K562 (cell line): ENCODE results near the gene ATXN1. TPM values are rescaled to one million over a fixed set of nuclear protein-coding genes. Genes with fewer than 3 reads are reported as not detected.

Experiments used
- ATAC-seq: fragments of 200-7000 bp; cut with Tn5 transposase; 3 replicates; pipeline ENCODE4 v1.9.1; 2020; ENCODE audit warnings: moderate library complexity
- BruUV-seq: library from RNA; stranded (reverse); fragments of 400-500 nt; replicated peaks from 2 replicates; lab custom pipeline; 2021; lab: Mats Ljungman, UMichigan
- CTCF ChIA-PET: fragments of 300-600 bp; formaldehyde crosslinking; extraction: SDS; loops from one replicate; lab custom pipeline; 2021; ENCODE audit warnings: low intra/inter-chr PET ratio; lab: Yijun Ruan, JAX
- POLR2A ChIA-PET: fragments of 300-600, 350-650 bp; sonication (Branson Sonifier 250); formaldehyde crosslinking; extraction: SDS; loops from one replicate; lab custom pipeline; 2021; ENCODE audit warnings: antibody characterized with exemption, inconsistent platforms; lab: Yijun Ruan, JAX
- DNase-seq, 4 experiments: peaks; one replicate each; pipeline versions ENCODE4 v3.0.0 to v3.0.0-alpha.2; 2011 to 2018; ENCODE audit warnings: low spot score in 3 of 4, mixed read lengths in 3 of 4; ENCODE audit errors: extremely low read depth in 1 of 4
- FAIRE-seq: peaks from 2 replicates; lab custom pipeline; 2011; peaks lifted over from hg19 to GRCh38; lab: Jason Lieb, UNC
- H2AFZ ChIP-seq: 2 replicates; pipeline ENCODE4 v1.6.0; 2011; ENCODE audit warnings: low read depth, low read length, control low read depth, inconsistent platforms
- H3K27ac ChIP-seq: fragments of 200-600 bp; 3 replicates; pipeline ENCODE4 v1.8.0; 2011; ENCODE audit warnings: low read depth, mild to moderate bottlenecking, control low read depth, inconsistent platforms, low read length, moderate library complexity, mixed read lengths; ENCODE audit errors: extremely low read depth
- H3K27me3 ChIP-seq, 2 experiments: fragments of 300-600 bp in 1 of 2; 2 replicates in 1 of 2; 3 replicates in 1 of 2; pipeline versions ENCODE4 v1.6.0 to v1.8.0; 2011; ENCODE audit warnings: inconsistent platforms in 2 of 2, low read length in 2 of 2, mild to moderate bottlenecking in 1 of 2, mixed read lengths in 1 of 2, moderate library complexity in 1 of 2; ENCODE audit not compliant: control insufficient read depth in 2 of 2, insufficient read depth in 2 of 2
- H3K36me3 ChIP-seq: fragments of 300-600 bp; 3 replicates; pipeline ENCODE4 v1.8.0; 2011; ENCODE audit warnings: mild to moderate bottlenecking, low read length, inconsistent platforms; ENCODE audit not compliant: control insufficient read depth, insufficient read depth
- H3K4me1 ChIP-seq, 2 experiments: fragments of 200-600 bp in 1 of 2; replicated peaks in 1 of 2; 2 replicates in 1 of 2; 3 replicates in 1 of 2; pipeline versions ENCODE4 v1.5.1 to v1.8.0; 2011; ENCODE audit warnings: inconsistent platforms in 2 of 2, low read length in 2 of 2, mild to moderate bottlenecking in 1 of 2, mixed read lengths in 1 of 2, moderate library complexity in 1 of 2; ENCODE audit not compliant: control insufficient read depth in 2 of 2, insufficient read depth in 2 of 2
- H3K4me2 ChIP-seq: 2 replicates; pipeline ENCODE4 v1.6.1; 2011; ENCODE audit warnings: low read length, control low read depth, inconsistent platforms, mixed read lengths; ENCODE audit not compliant: insufficient read depth
- H3K4me3 ChIP-seq: fragments of 200-600 bp; sonication (generic), shearing (Covaris generic); 2 replicates; pipeline ENCODE4 v1.5.1; 2016; ENCODE audit warnings: control low read depth, inconsistent platforms
- H3K79me2 ChIP-seq: fragments of 200-600 bp; 3 replicates; pipeline ENCODE4 v1.8.0; 2011; ENCODE audit warnings: low read length, inconsistent platforms; ENCODE audit not compliant: control insufficient read depth, insufficient read depth
- H3K9ac ChIP-seq, 2 experiments: 2 replicates each; pipeline versions ENCODE4 v1.6.0 to v1.6.1; 2011; ENCODE audit warnings: low read depth in 2 of 2, low read length in 2 of 2, control low read depth in 1 of 2, inconsistent platforms in 1 of 2, mild to moderate bottlenecking in 1 of 2, mixed read lengths in 1 of 2; ENCODE audit not compliant: insufficient read depth in 1 of 2
- H3K9me1 ChIP-seq: one replicate; pipeline ENCODE4 v1.6.0; 2011; ENCODE audit warnings: inconsistent platforms, mild to moderate bottlenecking, low read length, moderate library complexity; ENCODE audit not compliant: control insufficient read depth, insufficient read depth
- H3K9me3 ChIP-seq: replicated peaks from 2 replicates; pipeline ENCODE4 v1.5.1; 2011; ENCODE audit warnings: low read depth, low read length, inconsistent platforms; ENCODE audit not compliant: control insufficient read depth, insufficient read depth
- H4K20me1 ChIP-seq: replicated peaks from 2 replicates; pipeline ENCODE4 v1.6.1; 2011; ENCODE audit warnings: low read length, inconsistent platforms, mixed read lengths; ENCODE audit not compliant: control insufficient read depth, insufficient read depth
- CREB3L1 ChIP-seq: fragments of 450-650 bp; IDR thresholded peaks from 2 replicates; pipeline ENCODE4 v1.6.1; 2014; ENCODE audit warnings: low read depth, mild to moderate bottlenecking, moderate library complexity, borderline replicate concordance
- GTF3C2 ChIP-seq: IDR thresholded peaks from 3 replicates; pipeline ENCODE4 v1.6.1; 2011; ENCODE audit warnings: borderline replicate concordance, mild to moderate bottlenecking, moderate library complexity; ENCODE audit not compliant: insufficient read length; ENCODE audit errors: extremely low read depth
- L3MBTL2 ChIP-seq: fragments of 450-650 bp; IDR thresholded peaks from 2 replicates; pipeline ENCODE4 v1.6.1; 2016; ENCODE audit warnings: mild to moderate bottlenecking, moderate library complexity
- WGBS: fragments of 100-300 bp; shearing (Covaris generic); methylation state at CpG from one replicate; pipeline ENCODE4 v1.1.6; 2016; ENCODE audit warnings: low coverage, mixed read lengths; ENCODE audit not compliant: insufficient coverage; ENCODE audit errors: missing lambda C conversion rate; 5-methylcytosine and 5-hydroxymethylcytosine counted together
- in situ Hi-C: fragments of 300-500 bp; cut with MboI; formaldehyde crosslinking; loops from 4 replicates; pipeline ENCODE4 v1.15.0; 2018; ENCODE audit warnings: inconsistent platforms, mixed read lengths
- intact Hi-C: fragments of 100-400 bp; cut with micrococcal nuclease; formaldehyde crosslinking; loops from 2 replicates; pipeline ENCODE4 v1.14.2; 2022
- polyA plus RNA-seq, 8 experiments: library from polyadenylated mRNA; depleted of rRNA in 4 of 8; stranded (reverse) in 5 of 8; unstranded in 3 of 8; fragments of >200 nt; fragmentation: Nextera tagmentation in 2 of 8; fragmentation: Illumina TruSeq in 1 of 8; extraction: Ambion mirVana in 2 of 8; extraction: Trizol in 1 of 8; gene quantifications; 2 replicates each; pipeline versions ENCODE4 v1.2.1 to v1.2.3, GENCODE V29; 2011 to 2014; ENCODE audit warnings: inconsistent platforms in 1 of 8, missing spikeins in 1 of 8
- total RNA-seq, 7 experiments: library from RNA; depleted of rRNA in 6 of 7; stranded (reverse); fragments of >200 nt in 6 of 7; fragmentation: Illumina TruSeq in 2 of 7; extraction: Trizol in 2 of 7; gene quantifications; 2 replicates each; pipeline versions ENCODE4 v1.2.1 to v1.2.3, GENCODE V29; 2011 to 2021; ENCODE audit warnings: low replicate concordance in 1 of 7

The ATXN1 gene
- total and polyA plus RNA-seq, 9 of the 15 experiments (the other 6 are each of a cell fraction or from before 2014, with no cell fraction given) = under 0.01 to 1.2 (median 0.58) TPM

GRCh38 chr6:16768477-16768830, 7.2 kb upstream of the ATXN1 start:
- BruUV-seq = no TSS peak
- H3K9me1 ChIP-seq = no peaks in the 10 kb centered on the region
- H3K27ac ChIP-seq = no peak overlapping the region
- ChIA-PET POLR2A (interaction anchor here (0.8 to 1.1 kb wide), 2 partner anchors 11 to 228 kb away, joined by 3 read pairs; no protein-coding TSS in a partner anchor), CTCF (interaction anchor here (0.6 kb wide), 1 partner anchor 227 kb away, joined by 3 read pairs; no protein-coding TSS in a partner anchor)
- H3K4me2 ChIP-seq = no peak overlapping the region
- no peak for FAIRE-seq
- no peaks in the 10 kb centered on the region for H3K27me3 ChIP-seq
- no peak for DNase-seq
- no peaks in the 10 kb centered on the region for H3K36me3 ChIP-seq
- peaks cover 0 to 18% of the 10 kb centered on the region in 2 experiments; a peak in 2 of 5 replicates for H3K4me1 ChIP-seq
- TF ChIP-seq GTF3C2 (no peak), CREB3L1 (no peak), L3MBTL2 (no peak)
- no peak overlapping the region for H3K9ac ChIP-seq
- 0 out of 2 replicates have a peak overlapping the region, but pooled peaks have one; percentile 6 for H2AFZ ChIP-seq
- H3K9me3 ChIP-seq = no peaks in the 10 kb centered on the region
- intact Hi-C loops (loop anchor here (10.0 kb wide), 2 partner anchors 196 to 364 kb away; no protein-coding TSS in a partner anchor), in situ Hi-C loops (loop anchor here (5.0 kb wide), 1 partner anchor 436 kb away; no protein-coding TSS in a partner anchor)
- 11% methylated on average over 3 of the region's 3 CpGs for WGBS
- no peaks in the 10 kb centered on the region for H3K79me2 ChIP-seq
- H4K20me1 ChIP-seq = no peaks in the 10 kb centered on the region
- ATAC-seq = no peak
- no peak overlapping the region for H3K4me3 ChIP-seq
